DMS53 (cell line): ENCODE measurements around the gene PRM1.

Experiments used
- DNase-seq: peaks from one replicate; lab custom pipeline; 2025; lab: John Stamatoyannopoulos, UW

Gene PRM1

DNA sequence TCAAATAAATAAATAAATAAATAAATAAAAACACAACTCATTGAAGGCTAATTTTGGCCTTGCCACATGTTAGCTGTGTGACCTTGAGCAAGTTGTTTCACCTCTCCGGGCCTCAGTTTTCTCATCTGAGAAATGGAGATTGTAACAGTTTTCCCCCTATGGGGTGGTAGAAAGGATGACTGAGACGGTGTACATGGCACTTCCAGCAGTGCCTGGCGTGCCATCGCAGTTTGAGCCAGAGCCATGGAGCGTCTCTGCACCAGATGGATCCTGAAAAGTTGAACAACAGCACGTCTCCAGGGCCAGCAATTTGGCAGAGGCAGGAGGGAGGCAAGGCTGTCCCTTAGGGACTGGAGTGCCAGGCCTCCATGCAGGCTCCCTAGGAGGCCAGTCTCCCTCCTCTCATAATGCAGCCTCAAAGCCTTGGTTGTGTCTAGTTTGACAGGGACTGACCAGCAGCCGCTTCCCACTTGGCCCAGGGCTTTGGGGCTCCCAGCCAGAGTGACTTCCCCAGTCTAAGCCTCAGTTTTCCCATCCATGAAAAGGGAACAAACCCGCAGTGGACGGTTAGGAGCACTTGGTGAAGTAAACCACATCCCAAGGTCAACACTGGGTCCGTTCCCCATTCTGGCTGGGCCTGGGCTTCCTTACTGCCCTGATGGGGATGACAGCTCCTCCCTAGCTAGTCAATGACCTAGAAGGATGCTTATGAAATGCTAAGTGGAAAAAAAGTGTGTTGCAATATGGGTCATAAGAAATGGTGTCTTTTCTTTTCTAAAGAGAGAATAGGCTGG, 44.5 kb downstream of the PRM1 start:
- no peak for DNase-seq

DNA sequence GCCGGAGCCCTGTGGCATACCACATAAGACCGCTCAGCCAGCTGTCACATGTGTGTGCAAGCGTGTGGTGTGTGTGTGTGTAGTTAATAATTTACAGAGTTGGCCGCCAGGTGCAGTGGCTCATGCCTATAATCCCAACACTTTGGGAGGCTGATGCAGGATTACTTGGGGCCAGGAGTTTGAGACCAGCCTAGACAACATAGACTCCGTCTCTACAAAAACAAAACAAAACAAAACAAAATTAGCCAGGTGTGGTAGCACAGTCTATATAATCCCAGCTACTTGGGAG, 45.5 kb downstream of the PRM1 start:
- peak; percentile 92 for DNase-seq

GRCh38 chr16:11234884-11235702, 46.0 kb downstream of the PRM1 start:
- DNase-seq, result no peak

DNA sequence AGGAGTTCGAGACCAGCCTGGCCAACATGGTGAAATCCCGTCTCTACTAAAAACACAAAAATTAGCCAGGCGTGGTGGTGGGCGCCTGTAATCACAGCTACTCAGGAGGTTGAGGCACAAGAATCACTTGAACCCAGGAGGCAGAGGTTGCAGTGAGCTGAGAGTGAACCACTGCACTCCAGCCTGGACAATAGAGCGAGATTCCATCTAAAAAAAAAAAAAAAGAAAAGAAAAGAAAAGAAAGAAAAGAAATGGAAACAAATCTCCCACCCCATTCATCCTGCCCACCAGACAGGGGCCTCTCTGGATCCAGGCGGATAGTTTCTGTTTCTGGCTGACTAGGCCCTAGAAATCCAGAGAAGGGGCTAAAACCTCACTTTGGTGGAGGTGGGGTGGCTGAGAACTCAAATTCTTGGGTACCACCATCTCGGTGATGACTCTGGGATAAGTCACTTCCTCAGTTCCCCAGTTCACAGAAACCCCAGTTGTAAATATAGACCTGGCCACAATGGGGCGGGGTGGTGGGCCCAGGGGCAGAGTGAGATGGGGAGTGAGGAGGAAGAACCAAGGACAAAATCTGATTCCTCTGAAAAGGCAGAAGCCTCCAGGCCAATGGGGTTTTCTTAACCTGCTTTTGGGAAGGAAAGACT, 47.3 kb downstream of the PRM1 start:
- no peak for DNase-seq

DNA sequence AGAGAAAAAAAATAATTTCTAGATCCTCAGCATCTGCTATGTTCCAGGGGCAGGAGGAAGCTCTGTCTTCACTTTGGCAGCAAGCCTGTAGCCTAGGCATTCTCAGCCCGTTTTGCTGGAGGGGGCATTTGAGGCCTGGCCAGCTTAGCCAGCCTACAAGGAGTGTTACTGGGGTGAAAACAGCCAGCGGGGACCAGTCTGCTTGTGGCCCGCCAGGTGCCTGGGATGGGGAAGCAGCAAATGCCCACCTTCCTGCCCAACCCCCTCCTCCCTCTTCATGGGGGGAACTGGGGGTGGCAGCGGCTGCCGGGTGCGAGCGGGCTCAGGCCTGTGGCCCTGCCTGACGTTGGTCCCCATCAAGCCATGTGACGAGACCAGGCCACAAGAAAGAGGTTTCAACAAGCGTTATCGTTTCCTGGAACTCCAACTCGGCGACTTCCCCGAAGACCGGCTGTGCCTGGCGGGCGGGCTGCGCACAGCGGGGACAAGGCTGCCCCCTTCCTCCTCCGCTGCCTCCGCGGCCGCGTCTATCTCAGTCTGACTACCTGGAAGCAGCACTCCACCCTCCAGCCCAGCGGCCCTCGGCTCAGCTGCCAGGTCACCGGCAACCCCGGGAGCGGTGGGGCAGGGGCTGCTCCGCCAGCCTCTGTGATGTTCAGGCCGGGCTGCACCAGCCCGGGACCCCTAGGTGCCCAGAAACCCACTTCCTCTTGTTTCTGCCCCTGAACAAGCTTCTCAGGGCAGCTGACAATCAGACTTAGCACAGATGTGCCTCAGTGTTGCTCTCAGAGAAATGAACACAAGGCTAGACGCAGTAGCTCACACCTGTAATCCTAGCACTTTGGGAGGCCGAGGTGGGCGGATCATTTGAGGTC, 48.0 kb downstream of the PRM1 start:
- no peak for DNase-seq

DNA sequence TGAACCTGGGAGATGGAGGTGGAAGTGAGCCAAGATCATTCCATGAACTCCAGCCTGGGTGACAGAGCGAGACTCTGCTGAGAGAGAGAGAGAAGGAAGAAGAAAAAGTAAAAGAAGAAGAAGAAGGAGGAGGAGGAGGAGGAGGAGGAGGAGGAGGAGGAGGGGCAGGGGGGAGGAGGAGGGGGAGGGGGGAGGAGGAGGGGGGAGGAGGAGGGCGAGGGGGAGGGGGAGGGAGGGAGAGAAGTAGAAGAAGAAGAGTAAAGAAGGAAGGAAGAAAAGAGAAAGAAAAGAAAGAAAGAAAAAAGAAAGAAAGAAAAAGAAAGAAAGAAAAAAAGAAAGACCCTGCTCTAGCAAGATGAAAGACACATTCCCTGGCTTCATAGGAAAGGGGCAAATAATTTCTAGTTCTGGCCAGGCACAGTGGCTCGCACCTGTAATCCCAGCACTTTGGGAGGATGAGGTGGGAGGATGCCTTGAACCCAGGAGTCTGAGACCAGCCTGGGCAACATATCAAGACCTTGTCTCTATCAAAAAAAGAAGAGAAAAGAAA, 48.8 kb downstream of the PRM1 start:
- DNase-seq, result no peak

DNA sequence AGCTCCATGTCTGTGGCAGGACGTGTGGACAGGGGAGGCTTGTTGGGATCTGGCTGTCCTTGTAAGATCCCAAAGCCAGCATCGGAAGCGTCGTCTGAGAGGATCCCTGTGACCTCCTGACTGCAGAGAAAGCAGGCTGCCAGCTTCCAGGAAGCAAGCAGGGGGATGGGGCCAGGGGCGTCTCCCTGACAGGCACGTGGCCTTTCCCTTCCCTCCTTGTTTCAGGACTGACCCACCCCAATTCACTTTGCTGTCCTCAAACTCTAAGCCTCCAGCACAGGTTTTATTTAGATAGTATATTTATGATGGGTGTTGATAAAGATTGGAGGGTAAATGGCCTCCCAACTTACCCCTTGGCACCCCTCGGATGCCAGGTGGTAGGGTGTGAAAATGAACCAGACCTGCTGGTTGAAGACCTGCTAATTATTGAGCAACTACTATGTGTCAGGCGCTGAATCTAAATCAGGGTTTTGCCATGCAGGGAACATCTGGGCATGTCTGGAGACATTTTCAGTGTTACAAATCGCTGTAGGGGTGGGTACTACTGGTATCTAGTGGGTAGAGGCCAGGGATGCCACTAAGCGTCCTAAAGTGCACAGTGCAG, 49.7 kb downstream of the PRM1 start:
- no peak for DNase-seq
